HepG2 (cell line): ENCODE data around the gene USF2. TPM values are rescaled to one million over a fixed set of nuclear protein-coding genes. Genes with fewer than 3 reads are reported as not detected.
A peak's percentile ranks its signal among the peaks of the same experiment; 100 is the strongest.

Source experiments
- ATF3 ChIP-seq: sonication (generic); formaldehyde crosslinking; IDR thresholded peaks from 2 replicates; pipeline ENCODE4 v1.4.0; 2020; ENCODE audit warnings: missing genetic modification reagents
- BCL3 ChIP-seq: sonication (generic); formaldehyde crosslinking; IDR thresholded peaks from 2 replicates; pipeline ENCODE4 v1.5.1; 2020; ENCODE audit warnings: mild to moderate bottlenecking, missing genetic modification reagents, moderate library complexity
- BCL6 ChIP-seq: IDR thresholded peaks from 2 replicates; pipeline ENCODE4 v1.6.1; 2016; ENCODE audit warnings: missing genetic modification reagents, missing compliant biosample characterization
- DBP ChIP-seq: sonication (generic); formaldehyde crosslinking; IDR thresholded peaks from 2 replicates; pipeline ENCODE4 v1.4.0; 2020; ENCODE audit warnings: missing genetic modification reagents; ENCODE audit errors: not compliant biosample characterization
- ELF3 ChIP-seq: IDR thresholded peaks from 2 replicates; pipeline ENCODE4 v1.6.1; 2016; ENCODE audit warnings: missing genetic modification reagents, missing compliant biosample characterization
- ELK4 ChIP-seq: sonication (generic); formaldehyde crosslinking; IDR thresholded peaks from 2 replicates; pipeline ENCODE4 v1.9.0; 2021; ENCODE audit warnings: missing genetic modification reagents, borderline replicate concordance
- EP300 ChIP-seq, 3 experiments: sonication (generic) in 1 of 3; formaldehyde crosslinking in 1 of 3; IDR thresholded peaks; 2 replicates each; pipeline versions ENCODE4 v1.5.1 to v1.6.1; 2011 to 2020; ENCODE audit warnings: low read depth in 2 of 3, low read length in 2 of 3, borderline replicate concordance in 1 of 3, improper control_type of control experiment in 1 of 3, mild to moderate bottlenecking in 1 of 3, missing genetic modification reagents in 1 of 3, moderate library complexity in 1 of 3
- GABPB1 ChIP-seq: IDR thresholded peaks from 2 replicates; pipeline ENCODE4 v1.6.1; 2016; ENCODE audit warnings: mild to moderate bottlenecking, missing genetic modification reagents, moderate library complexity, missing compliant biosample characterization
- HDAC2 ChIP-seq: sonication (generic); formaldehyde crosslinking; IDR thresholded peaks from 2 replicates; pipeline ENCODE4 v1.4.0; 2020; ENCODE audit warnings: missing genetic modification reagents
- HDAC6 ChIP-seq: fragments of 200-600 bp; sonication (generic); IDR thresholded peaks from 2 replicates; pipeline ENCODE4 v1.7.0; 2017; ENCODE audit warnings: mild to moderate bottlenecking, antibody characterized with exemption, low read length, low read depth
- HNRNPLL ChIP-seq: fragments of 200-400 bp; formaldehyde crosslinking; IDR thresholded peaks from 2 replicates; pipeline ENCODE4 v1.6.1; 2017; ENCODE audit warnings: mild to moderate bottlenecking, low read depth, low read length; ENCODE audit not compliant: poor library complexity, severe bottlenecking
- MIER3 ChIP-seq: IDR thresholded peaks from 2 replicates; pipeline ENCODE4 v1.6.1; 2016; ENCODE audit warnings: missing compliant biosample characterization, borderline replicate concordance
- SNAI1 ChIP-seq: sonication (generic); formaldehyde crosslinking; IDR thresholded peaks from 2 replicates; pipeline ENCODE4 v1.5.0; 2020; ENCODE audit warnings: mild to moderate bottlenecking, missing genetic modification reagents, borderline replicate concordance
- TFE3 ChIP-seq: IDR thresholded peaks from 2 replicates; pipeline ENCODE4 v1.6.1; 2016
- THAP8 ChIP-seq: sonication (generic); formaldehyde crosslinking; IDR thresholded peaks from 2 replicates; pipeline ENCODE4 v1.5.1; 2020; ENCODE audit warnings: missing genetic modification reagents, mild to moderate bottlenecking, borderline replicate concordance
- ZBTB7A ChIP-seq: sonication (generic); formaldehyde crosslinking; IDR thresholded peaks from 2 replicates; pipeline ENCODE4 v1.8.0; 2022; ENCODE audit warnings: mild to moderate bottlenecking, missing genetic modification reagents
- ZFP82 ChIP-seq: sonication (generic); formaldehyde crosslinking; IDR thresholded peaks from 2 replicates; pipeline ENCODE4 v1.5.1; 2020; ENCODE audit warnings: mild to moderate bottlenecking, missing genetic modification reagents, borderline replicate concordance
- ZFP90 ChIP-seq: sonication (generic); formaldehyde crosslinking; IDR thresholded peaks from 2 replicates; pipeline ENCODE4 v1.8.0; 2022; ENCODE audit warnings: missing genetic modification reagents, mild to moderate bottlenecking, inconsistent platforms, borderline replicate concordance
- ZFP91 ChIP-seq: sonication (generic); formaldehyde crosslinking; IDR thresholded peaks from 2 replicates; pipeline ENCODE4 v1.9.0; 2022; ENCODE audit warnings: missing genetic modification reagents, mild to moderate bottlenecking, borderline replicate concordance
- ZNF441 ChIP-seq: sonication (generic); formaldehyde crosslinking; IDR thresholded peaks from 2 replicates; pipeline ENCODE4 v1.7.0; 2021; ENCODE audit warnings: missing genetic modification reagents, borderline replicate concordance
- polyA plus RNA-seq, 8 experiments: library from polyadenylated mRNA; depleted of rRNA in 3 of 8; stranded (reverse) in 7 of 8; unstranded in 1 of 8; fragments of >200 nt; fragmentation: Illumina TruSeq in 4 of 8; extraction: Trizol in 4 of 8; gene quantifications; 2 replicates each; pipeline versions ENCODE4 v1.2.1 to v1.2.3, GENCODE V29; 2011 to 2016; ENCODE audit warnings: low read depth in 4 of 8, missing spikeins in 1 of 8, mixed read lengths in 1 of 8; ENCODE audit not compliant: insufficient read depth in 1 of 8
- total RNA-seq, 5 experiments: library from RNA; depleted of rRNA; stranded (reverse); fragments of >200 nt; fragmentation: Illumina TruSeq; extraction: Trizol; gene quantifications; 2 replicates each; pipeline ENCODE4 v1.2.3, GENCODE V29; 2016; ENCODE audit warnings: low read depth in 1 of 5

The USF2 gene
- total and polyA plus RNA-seq, 2 of the 13 experiments (the other 11 are each of a cell fraction or from before 2014, with no cell fraction given), result 54.9 to 106 TPM

GRCh38 chr19:35318679-35319448 lies 50.1 kb downstream of the USF2 start (continued):
- TF ChIP-seq ELK4 (CRISPR knock-in tag), result no peak
- no peak for TF ChIP-seq HDAC2 (CRISPR knock-in tag)
- no peak for TF ChIP-seq BCL3 (CRISPR knock-in tag)
- TF ChIP-seq SNAI1 (CRISPR knock-in tag), result no peak
- TF ChIP-seq GABPB1, result peak; percentile 40; the same call in 1 of the 2 replicates
- TF ChIP-seq HNRNPLL, result no peak
- TF ChIP-seq ELF3, result peak; percentile 12; the same call in 1 of the 2 replicates
- TF ChIP-seq ZNF441 (CRISPR knock-in tag), result no peak
- no peak for TF ChIP-seq ZFP82 (CRISPR knock-in tag)
- TF ChIP-seq HDAC6, result no peak
- no peak for TF ChIP-seq ZFP90
- TF ChIP-seq THAP8 (CRISPR knock-in tag), result no peak
- 0 out of 2 replicates have a peak, but pooled peaks have one; percentile 47 for TF ChIP-seq ATF3 (CRISPR knock-in tag)
- no peak for TF ChIP-seq ZBTB7A (CRISPR knock-in tag)
- no peak for TF ChIP-seq DBP (CRISPR knock-in tag)
- TF ChIP-seq TFE3 (CRISPR knock-in tag), result peak; percentile 87
- TF ChIP-seq EP300 (IDR thresholded peaks at IDR 0.05; ENCODE audit: low read depth in 2 of 2, low read length in 2 of 2), result no peak
- TF ChIP-seq EP300 (CRISPR knock-in tag; IDR thresholded peaks at IDR 0.05; ENCODE audit: borderline replicate concordance), result peak; percentile 85
- TF ChIP-seq MIER3, result no peak
- 0 out of 2 replicates have a peak, but pooled peaks have one; percentile 17 for TF ChIP-seq ZFP91
- 0 out of 2 replicates have a peak, but pooled peaks have one; percentile 12 for TF ChIP-seq BCL6 (CRISPR knock-in tag)
